A549 (cell line): ENCODE results near the gene NRG4. TPM values are rescaled to one million over a fixed set of nuclear protein-coding genes. Genes with fewer than 3 reads are reported as not detected.
A peak's percentile ranks its signal among the peaks of the same experiment; 100 is the strongest.

Source experiments
- ATAC-seq, 2 experiments: fragments of 200-7000 bp in 1 of 2; fragments of >200 bp in 1 of 2; cut with Nextera tagmentation in 1 of 2; cut with Tn5 transposase in 1 of 2; 3 replicates each; pipeline versions ENCODE4 v1.8.0 to v1.9.1; 2018 to 2020; ENCODE audit warnings: mild to moderate bottlenecking in 1 of 2, moderate library complexity in 1 of 2
- CTCF ChIA-PET: fragments of 300-600 bp; sonication (Branson Sonifier 250); formaldehyde crosslinking; extraction: SDS; loops from one replicate; lab custom pipeline; 2021; ENCODE audit warnings: antibody characterized with exemption, inconsistent platforms; lab: Yijun Ruan, JAX
- POLR2A ChIA-PET: fragments of 350-600 bp; formaldehyde crosslinking; extraction: SDS; loops from one replicate; lab custom pipeline; 2021; ENCODE audit warnings: antibody characterized with exemption, inconsistent platforms; lab: Yijun Ruan, JAX
- DNase-seq, 2 experiments: peaks; one replicate each; pipeline versions ENCODE4 v3.0.0 to v3.0.0-alpha.2; 2011 to 2016; ENCODE audit warnings: low read depth in 1 of 2, low spot score in 1 of 2
- FAIRE-seq: peaks from 2 replicates; lab custom pipeline; 2011; peaks lifted over from hg19 to GRCh38; lab: Jason Lieb, UNC
- H3K27ac ChIP-seq, 2 experiments: fragments of >200 bp; sonication (Bioruptor Twin); formaldehyde crosslinking; 3 replicates each; pipeline ENCODE4 v1.5.1; 2016 to 2017
- H3K4me1 ChIP-seq: fragments of >200 bp; sonication (Bioruptor Twin); formaldehyde crosslinking; 3 replicates; pipeline ENCODE4 v1.6.1; 2016
- H3K4me2 ChIP-seq: fragments of >200 bp; sonication (Bioruptor Twin); formaldehyde crosslinking; 3 replicates; pipeline ENCODE4 v1.6.1; 2016
- H3K4me3 ChIP-seq: fragments of >200 bp; sonication (Bioruptor Twin); formaldehyde crosslinking; 3 replicates; pipeline ENCODE4 v1.5.1; 2016
- H3K9me3 ChIP-seq: fragments of >200 bp; sonication (Bioruptor Twin); formaldehyde crosslinking; 3 replicates; pipeline ENCODE4 v1.6.1; 2016
- BHLHE40 ChIP-seq: IDR thresholded peaks from 2 replicates; pipeline ENCODE4 v1.6.1; 2012; ENCODE audit warnings: low read depth, low read length, inconsistent platforms
- CBX8 ChIP-seq: fragments of 200-600 bp; sonication (generic); IDR thresholded peaks from 2 replicates; pipeline ENCODE4 v1.6.1; 2016
- CEBPB ChIP-seq, 2 experiments: fragments of >200 bp in 1 of 2; sonication (Bioruptor Twin) in 1 of 2; formaldehyde crosslinking in 1 of 2; IDR thresholded peaks; 2 replicates each; pipeline ENCODE4 v1.6.1; 2012 to 2016
- CHD2 ChIP-seq: fragments of 150-350 bp; IDR thresholded peaks from 2 replicates; pipeline ENCODE4 v1.6.1; 2014; ENCODE audit warnings: low read length; ENCODE audit not compliant: partially characterized antibody
- EHF ChIP-seq: fragments of 250-450 bp; sonication (Bioruptor Pico); IDR thresholded peaks from 2 replicates; pipeline ENCODE4 v1.5.0; 2020; ENCODE audit warnings: mild to moderate bottlenecking
- EHMT2 ChIP-seq: fragments of 200-600 bp; sonication (generic); IDR thresholded peaks from 2 replicates; pipeline ENCODE4 v1.6.1; 2016; ENCODE audit warnings: antibody characterized with exemption, low read depth, mild to moderate bottlenecking, moderate library complexity
- ESRRA ChIP-seq: fragments of 150-350 bp; IDR thresholded peaks from 2 replicates; pipeline ENCODE4 v1.6.1; 2014; ENCODE audit warnings: mild to moderate bottlenecking, low read length, borderline replicate concordance
- FOSL2 ChIP-seq, 2 experiments: fragments of 450-650 bp in 1 of 2; fragments of >200 bp in 1 of 2; sonication (Bioruptor Twin) in 1 of 2; formaldehyde crosslinking; IDR thresholded peaks; 2 replicates each; pipeline versions ENCODE4 v1.5.0 to v1.6.1; 2016 to 2020; ENCODE audit warnings: mild to moderate bottlenecking in 1 of 2, moderate library complexity in 1 of 2
- HOXB13 ChIP-seq: fragments of 250-450 bp; sonication (Bioruptor Pico); IDR thresholded peaks from 2 replicates; pipeline ENCODE4 v1.5.0; 2020; ENCODE audit warnings: low read depth, mild to moderate bottlenecking, moderate library complexity
- MAFK ChIP-seq: fragments of 450-650 bp; IDR thresholded peaks from 2 replicates; pipeline ENCODE4 v1.6.1; 2014; ENCODE audit not compliant: partially characterized antibody
- MAZ ChIP-seq: fragments of 150-350 bp; IDR thresholded peaks from 2 replicates; pipeline ENCODE4 v1.6.1; 2014; ENCODE audit warnings: antibody characterized with exemption, low read depth, low read length, borderline replicate concordance
- MYC ChIP-seq: IDR thresholded peaks from 2 replicates; pipeline ENCODE4 v1.6.1; 2012; ENCODE audit warnings: mild to moderate bottlenecking, inconsistent platforms, low read length, improper control_type of control experiment, borderline replicate concordance
- POLR2A ChIP-seq: IDR thresholded peaks from 2 replicates; pipeline ENCODE4 v1.6.1; 2012; ENCODE audit warnings: mild to moderate bottlenecking, low read length
- RCOR1 ChIP-seq: fragments of 150-350 bp; IDR thresholded peaks from 2 replicates; pipeline ENCODE4 v1.6.1; 2014; ENCODE audit warnings: antibody characterized with exemption, low read length, low read depth
- TFCP2L1 ChIP-seq: fragments of 250-450 bp; sonication (Bioruptor Pico); IDR thresholded peaks from 2 replicates; pipeline ENCODE4 v1.5.0; 2021; ENCODE audit warnings: mild to moderate bottlenecking
- ZFP36 ChIP-seq: fragments of 450-650 bp; IDR thresholded peaks from 2 replicates; pipeline ENCODE4 v1.6.1; 2014; ENCODE audit warnings: borderline replicate concordance; ENCODE audit not compliant: partially characterized antibody
- ZSCAN20 ChIP-seq: fragments of 250-450 bp; sonication (Bioruptor Pico); IDR thresholded peaks from 2 replicates; pipeline ENCODE4 v1.8.0; 2022; ENCODE audit warnings: mild to moderate bottlenecking, moderate library complexity
- WGBS: methylation state at CpG from one replicate; pipeline ENCODE4 v1.1.6; 2017; ENCODE audit errors: missing lambda C conversion rate; 5-methylcytosine and 5-hydroxymethylcytosine counted together
- polyA plus RNA-seq, 4 experiments: library from polyadenylated mRNA; depleted of rRNA in 3 of 4; stranded (reverse); fragments of >200 nt; fragmentation: RNase III in 1 of 4; extraction: RNeasy Plus Mini Kit Qiagen cat#74134 plus additional on column Dnase treatment in 1 of 4; gene quantifications; 2 replicates in 3 of 4; 3 replicates in 1 of 4; pipeline ENCODE4 v1.2.3, GENCODE V29; 2011 to 2017
- TF ChIP-seq, protein P1 (sequence below): fragments of >200 bp; sonication (Bioruptor Twin); formaldehyde crosslinking; IDR thresholded peaks from 3 replicates; pipeline ENCODE4 v1.6.1; 2016
- TF ChIP-seq, protein P2 (sequence below): IDR thresholded peaks from 2 replicates; pipeline ENCODE4 v1.6.1; 2012
- TF ChIP-seq, protein P3 (sequence below): fragments of >200 bp; sonication (Bioruptor Twin); formaldehyde crosslinking; IDR thresholded peaks from 3 replicates; pipeline ENCODE4 v1.5.1; 2016
- TF ChIP-seq, protein P4 (sequence below): fragments of 450-650 bp; IDR thresholded peaks from 2 replicates; pipeline ENCODE4 v1.6.1; 2014; ENCODE audit warnings: antibody characterized with exemption

Gene NRG4
- polyA plus RNA-seq, 2 of the 4 experiments (the other 2 are of a cell fraction), result 0.56 to 9.2 TPM

DNA sequence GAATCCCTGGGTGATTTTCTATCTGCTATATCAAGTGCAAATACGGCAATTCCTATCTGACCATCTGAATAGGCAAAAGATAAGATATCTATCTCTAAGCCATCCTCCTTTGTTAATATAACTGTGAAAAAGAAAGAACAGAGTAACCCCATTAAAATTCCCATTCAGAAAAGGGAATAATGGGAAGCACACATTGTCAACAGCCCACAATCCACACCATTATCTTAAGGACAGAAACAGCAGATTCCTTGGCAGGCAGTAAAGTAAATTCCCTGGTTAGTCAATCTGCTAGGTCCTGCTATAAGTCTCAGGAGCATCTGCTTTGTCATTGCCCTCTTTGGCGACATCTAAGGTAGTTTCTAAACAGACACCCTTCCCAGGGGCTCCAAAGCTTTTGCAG is 21.9 kb upstream of the NRG4 start:
- no peak overlapping the region for H3K4me3 ChIP-seq
- no peak for ATAC-seq
- CTCF ChIA-PET, result interaction anchor here (1.0 to 2.6 kb wide), 4 partner anchors 11 to 116 kb away, joined by 4 to 12 read pairs (median 4); no protein-coding TSS in a partner anchor
- no peaks in the 10 kb centered on the region for H3K4me1 ChIP-seq
- H3K4me2 ChIP-seq, result no peak overlapping the region
- H3K27ac ChIP-seq, result no peak overlapping the region
- no peak for DNase-seq
- TF ChIP-seq TFCP2L1 (no peak), RCOR1 (no peak), MAZ (no peak), EHMT2 (no peak), CHD2 (no peak), ESRRA (no peak), CEBPB (IDR thresholded peaks at IDR 0.05) (no peak), HOXB13 (CRISPR knock-in tag) (no peak), ZSCAN20 (CRISPR knock-in tag) (no peak), CBX8 (no peak)
- TF ChIP-seq, protein P1, sequence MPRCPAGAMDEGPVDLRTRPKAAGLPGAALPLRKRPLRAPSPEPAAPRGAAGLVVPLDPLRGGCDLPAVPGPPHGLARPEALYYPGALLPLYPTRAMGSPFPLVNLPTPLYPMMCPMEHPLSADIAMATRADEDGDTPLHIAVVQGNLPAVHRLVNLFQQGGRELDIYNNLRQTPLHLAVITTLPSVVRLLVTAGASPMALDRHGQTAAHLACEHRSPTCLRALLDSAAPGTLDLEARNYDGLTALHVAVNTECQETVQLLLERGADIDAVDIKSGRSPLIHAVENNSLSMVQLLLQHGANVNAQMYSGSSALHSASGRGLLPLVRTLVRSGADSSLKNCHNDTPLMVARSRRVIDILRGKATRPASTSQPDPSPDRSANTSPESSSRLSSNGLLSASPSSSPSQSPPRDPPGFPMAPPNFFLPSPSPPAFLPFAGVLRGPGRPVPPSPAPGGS, result no peak
- TF ChIP-seq, protein P2, sequence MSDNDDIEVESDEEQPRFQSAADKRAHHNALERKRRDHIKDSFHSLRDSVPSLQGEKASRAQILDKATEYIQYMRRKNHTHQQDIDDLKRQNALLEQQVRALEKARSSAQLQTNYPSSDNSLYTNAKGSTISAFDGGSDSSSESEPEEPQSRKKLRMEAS, result no peak
- 56% methylated on average over 2 of the region's 2 CpGs for WGBS
- FAIRE-seq, result no peak
- POLR2A ChIA-PET, result no interaction called here
- peaks cover 5% of the 10 kb centered on the region; the same call in 1 of the 3 replicates for H3K9me3 ChIP-seq

DNA sequence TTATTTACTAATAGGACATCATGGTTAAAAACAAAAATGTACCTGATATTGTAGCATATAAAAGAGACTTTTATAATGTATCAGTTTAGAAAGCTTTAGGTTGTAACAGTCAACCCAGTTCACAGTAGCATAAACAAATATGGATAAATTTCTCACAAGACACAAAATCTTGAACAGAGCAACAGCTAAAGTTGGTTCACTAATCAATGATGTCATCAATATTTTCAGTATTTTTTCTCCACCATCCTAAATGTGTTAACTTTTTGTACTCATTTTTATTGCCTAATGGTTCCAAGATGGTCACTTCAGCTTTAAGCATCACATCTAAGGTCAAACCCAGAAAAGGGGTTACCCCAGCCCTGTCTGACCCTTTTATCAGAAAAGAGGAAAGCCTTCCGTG is 21.2 kb upstream of the NRG4 start:
- DNase-seq (no peak), FAIRE-seq (no peak), ATAC-seq (no peak)
- Histone ChIP-seq H3K4me3 (no peak overlapping the region), H3K4me1 (no peaks in the 10 kb centered on the region), H3K27ac (no peak overlapping the region), H3K4me2 (no peak overlapping the region), H3K9me3 (peaks cover 5% of the 10 kb centered on the region; the same call in 1 of the 3 replicates)
- CTCF ChIA-PET, result interaction anchor here (0.9 to 1.3 kb wide), 2 partner anchors 10 to 23 kb away, joined by 3 to 5 read pairs; no protein-coding TSS in a partner anchor
- no peak for TF ChIP-seq BHLHE40
- TF ChIP-seq ZFP36, result no peak
- no peak for TF ChIP-seq EHF (CRISPR knock-in tag)
- no peak for TF ChIP-seq ZSCAN20 (CRISPR knock-in tag)
- TF ChIP-seq, protein P3, sequence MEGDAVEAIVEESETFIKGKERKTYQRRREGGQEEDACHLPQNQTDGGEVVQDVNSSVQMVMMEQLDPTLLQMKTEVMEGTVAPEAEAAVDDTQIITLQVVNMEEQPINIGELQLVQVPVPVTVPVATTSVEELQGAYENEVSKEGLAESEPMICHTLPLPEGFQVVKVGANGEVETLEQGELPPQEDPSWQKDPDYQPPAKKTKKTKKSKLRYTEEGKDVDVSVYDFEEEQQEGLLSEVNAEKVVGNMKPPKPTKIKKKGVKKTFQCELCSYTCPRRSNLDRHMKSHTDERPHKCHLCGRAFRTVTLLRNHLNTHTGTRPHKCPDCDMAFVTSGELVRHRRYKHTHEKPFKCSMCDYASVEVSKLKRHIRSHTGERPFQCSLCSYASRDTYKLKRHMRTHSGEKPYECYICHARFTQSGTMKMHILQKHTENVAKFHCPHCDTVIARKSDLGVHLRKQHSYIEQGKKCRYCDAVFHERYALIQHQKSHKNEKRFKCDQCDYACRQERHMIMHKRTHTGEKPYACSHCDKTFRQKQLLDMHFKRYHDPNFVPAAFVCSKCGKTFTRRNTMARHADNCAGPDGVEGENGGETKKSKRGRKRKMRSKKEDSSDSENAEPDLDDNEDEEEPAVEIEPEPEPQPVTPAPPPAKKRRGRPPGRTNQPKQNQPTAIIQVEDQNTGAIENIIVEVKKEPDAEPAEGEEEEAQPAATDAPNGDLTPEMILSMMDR, result no peak
- TF ChIP-seq MAZ, result no peak
- TF ChIP-seq POLR2A, result no peak
- TF ChIP-seq, protein P4, sequence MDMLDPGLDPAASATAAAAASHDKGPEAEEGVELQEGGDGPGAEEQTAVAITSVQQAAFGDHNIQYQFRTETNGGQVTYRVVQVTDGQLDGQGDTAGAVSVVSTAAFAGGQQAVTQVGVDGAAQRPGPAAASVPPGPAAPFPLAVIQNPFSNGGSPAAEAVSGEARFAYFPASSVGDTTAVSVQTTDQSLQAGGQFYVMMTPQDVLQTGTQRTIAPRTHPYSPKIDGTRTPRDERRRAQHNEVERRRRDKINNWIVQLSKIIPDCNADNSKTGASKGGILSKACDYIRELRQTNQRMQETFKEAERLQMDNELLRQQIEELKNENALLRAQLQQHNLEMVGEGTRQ, result no peak
- TF ChIP-seq EHMT2, result no peak
- no peak for TF ChIP-seq FOSL2 (IDR thresholded peaks at IDR 0.05)
- TF ChIP-seq FOSL2 (CRISPR knock-in tag; IDR thresholded peaks at IDR 0.05), result no peak
- TF ChIP-seq MYC, result no peak
- WGBS, result 86% methylated on average over 1 of the region's 1 CpG
- POLR2A ChIA-PET, result no interaction called here

DNA sequence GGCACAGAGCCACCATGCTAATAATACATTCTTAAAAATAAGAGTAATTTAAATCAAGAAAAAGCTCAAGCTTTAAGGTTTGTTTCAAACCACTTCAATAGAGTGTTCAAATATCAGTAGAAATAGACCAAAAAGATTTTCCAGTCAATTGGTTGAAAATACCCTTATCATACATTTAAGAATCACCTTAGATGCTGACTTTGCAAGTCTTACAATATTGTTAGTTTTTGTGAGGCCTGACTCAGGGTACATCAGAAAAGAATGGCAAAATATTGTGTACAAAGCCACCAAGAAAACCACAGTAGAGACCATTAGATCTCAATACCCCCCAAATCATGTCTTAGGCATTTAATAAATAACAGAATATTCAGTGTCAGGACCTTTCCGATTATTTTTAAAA is 19.8 kb upstream of the NRG4 start:
- ChIA-PET CTCF (interaction anchor here (0.8 to 1.4 kb wide), 5 partner anchors 12 to 289 kb away, joined by 3 to 5 read pairs (median 3); no protein-coding TSS in a partner anchor), POLR2A (no interaction called here)
- no peaks in the 10 kb centered on the region for H3K4me1 ChIP-seq
- TF ChIP-seq TFCP2L1, result no peak
- no peak for TF ChIP-seq POLR2A
- TF ChIP-seq MAFK, result peak; percentile 79
- TF ChIP-seq, all 56 proteins: peak for 1
- peak; percentile 84 for FAIRE-seq
- Histone ChIP-seq H3K4me3 (no peak overlapping the region), H3K9me3 (peaks cover 9% of the 10 kb centered on the region), H3K27ac (no peak overlapping the region), H3K4me2 (no peak overlapping the region)
- WGBS, result 69% methylated on average over 1 of the region's 1 CpG
- no peak for DNase-seq
- no peak for ATAC-seq
